ENCODE data around the gene ITGB4. TPM values are rescaled to one million over a fixed set of nuclear protein-coding genes. Genes with fewer than 3 reads are reported as not detected.

The ITGB4 gene
- total and polyA plus RNA-seq, 2 donors (not counting 3 experiments of a cell fraction or from before 2014, with no cell fraction given) = 4.2 to 6.7 TPM

GRCh38 chr17:75765981-75766380 lies 44.7 kb downstream of the ITGB4 start:
- no peak for FAIRE-seq
- Histone ChIP-seq H3K9me3 (replicated peaks; ENCODE audit: control insufficient read depth, insufficient read depth, low read length) (no peaks in the 10 kb centered on the region), H2AFZ (ENCODE audit: low read depth, low read length) (no peak overlapping the region), H3K4me3 (replicated peaks in 1 of 3; ENCODE audit: insufficient read depth in 1 of 3, low read depth in 1 of 3, low read length in 3 of 3) (no peak overlapping the region), H3K27me3 (ENCODE audit: control insufficient read depth in 2 of 2, insufficient read depth in 2 of 2, low read length in 2 of 2) (no peaks in the 10 kb centered on the region), H3K9me1 (replicated peaks; ENCODE audit: control insufficient read depth, extremely low read depth, insufficient read depth, low read length) (no peaks in the 10 kb centered on the region), H3K36me3 (ENCODE audit: control insufficient read depth in 2 of 2, extremely low read depth in 1 of 2, insufficient read depth in 2 of 2, low read length in 2 of 2) (no peaks in the 10 kb centered on the region), H3K4me1 (ENCODE audit: control insufficient read depth, extremely low read depth, insufficient read depth, low read length) (peaks cover 11% of the 10 kb centered on the region), H3K27ac (ENCODE audit: insufficient read depth, low read depth, low read length) (no peak overlapping the region), H3K9ac (replicated peaks; ENCODE audit: extremely low read depth, insufficient read depth, low read length) (no peak overlapping the region), H3K4me2 (ENCODE audit: insufficient read depth, low read length) (no peak overlapping the region), H3K79me2 (ENCODE audit: control insufficient read depth, insufficient read depth, low read length) (no peaks in the 10 kb centered on the region), H4K20me1 (replicated peaks; ENCODE audit: control insufficient read depth, extremely low read depth, insufficient read depth, low read length) (no peaks in the 10 kb centered on the region)
- ChIA-PET CTCF (interaction anchor here (0.7 to 4.8 kb wide), 17 partner anchors 7 to 164 kb away, joined by 3 to 27 read pairs (median 8); partner anchors contain the start of genes SMIM5, TRIM47, TRIM65 and WBP2), POLR2A (interaction anchor here (1.4 to 3.0 kb wide), 3 partner anchors 9 to 64 kb away, joined by 4 to 24 read pairs (median 19); a partner anchor contains a TSS)
- dilution Hi-C loops (cut with MboI; ENCODE audit: extremely low pct_ligation_motif_present, low sequenced_read_pairs) = no loop called here
- intact Hi-C loops (cut with micrococcal nuclease) = no loop called here
- no peak for TF ChIP-seq GATA2 (IDR thresholded peaks at IDR 0.05; ENCODE audit: insufficient read depth, insufficient read length, low read depth, low read length)
- TF ChIP-seq POLR2AphosphoS5 (IDR thresholded peaks at IDR 0.05; ENCODE audit: insufficient read depth, low read depth, low read length) = no peak
- no peak for TF ChIP-seq CTCF (IDR thresholded peaks at IDR 0.05; ENCODE audit: extremely low read depth in 1 of 2, insufficient read depth in 1 of 2, low read depth in 1 of 2, low read length in 2 of 2)
- TF ChIP-seq FOS (IDR thresholded peaks at IDR 0.05; ENCODE audit: borderline replicate concordance, insufficient read depth, low read length) = no peak
- TF ChIP-seq POLR2A (IDR thresholded peaks at IDR 0.05; ENCODE audit: low read depth, low read length) = no peak
- no peak for TF ChIP-seq EZH2 (IDR thresholded peaks at IDR 0.05; ENCODE audit: borderline replicate concordance, low read depth, low read length, severe bottlenecking)
- no peak for TF ChIP-seq MYC (IDR thresholded peaks at IDR 0.05; ENCODE audit: low read depth, low read length)
- no peak for TF ChIP-seq JUN (IDR thresholded peaks at IDR 0.05; ENCODE audit: borderline replicate concordance, insufficient read depth, insufficient read length, low read depth)
- no peak for TF ChIP-seq MAX (IDR thresholded peaks at IDR 0.05; ENCODE audit: insufficient read depth, insufficient read length)
- no TSS peak for BruUV-seq (replicated peaks)
- DNase-seq (ENCODE audit: low read depth, low spot score) = no peak
